Keratinocyte (primary cell): ENCODE measurements around the gene OR3A3. TPM values are rescaled to one million over a fixed set of nuclear protein-coding genes. Genes with fewer than 3 reads are reported as not detected.
"Not testable (repeated sequence)": the region's sequence is repeated elsewhere in the genome, so short reads cannot be mapped to it uniquely, and the experiment has no call there.

Source experiments
- DNase-seq: peaks from one replicate; pipeline ENCODE4 v3.0.0-alpha.2; 2011; ENCODE audit warnings: low read depth, missing footprints, low spot score
- FAIRE-seq: peaks from 2 replicates; lab custom pipeline; 2011; peaks lifted over from hg19 to GRCh38; lab: Jason Lieb, UNC
- H2AFZ ChIP-seq: 2 replicates; pipeline ENCODE4 v1.6.0; 2012; ENCODE audit warnings: low read length, control low read depth, inconsistent platforms; ENCODE audit not compliant: control insufficient read depth
- H3K27ac ChIP-seq: 2 replicates; pipeline ENCODE4 v1.5.1; 2011; ENCODE audit warnings: low read length; ENCODE audit not compliant: control insufficient read depth, insufficient read depth
- H3K27me3 ChIP-seq: 3 replicates; pipeline ENCODE4 v1.6.0; 2011; ENCODE audit warnings: low read length; ENCODE audit not compliant: control insufficient read depth, insufficient read depth; ENCODE audit errors: extremely low read depth
- H3K36me3 ChIP-seq, 2 experiments: 2 replicates in 1 of 2; 3 replicates in 1 of 2; pipeline ENCODE4 v1.5.1; 2011; ENCODE audit warnings: low read length in 2 of 2, mild to moderate bottlenecking in 1 of 2; ENCODE audit not compliant: control insufficient read depth in 2 of 2, insufficient read depth in 2 of 2; ENCODE audit errors: extremely low read depth in 1 of 2
- H3K4me1 ChIP-seq: 3 replicates; pipeline ENCODE4 v1.5.1; 2011; ENCODE audit warnings: low read length; ENCODE audit not compliant: control insufficient read depth, insufficient read depth; ENCODE audit errors: extremely low read depth
- H3K4me2 ChIP-seq: 3 replicates; pipeline ENCODE4 v1.6.0; 2011; ENCODE audit warnings: low read depth, low read length; ENCODE audit not compliant: control insufficient read depth, insufficient read depth; ENCODE audit errors: extremely low read depth
- H3K4me3 ChIP-seq, 3 experiments: fragments of 200-600 bp in 1 of 3; sonication (generic) in 1 of 3; 2 replicates in 2 of 3; 3 replicates in 1 of 3; pipeline ENCODE4 v1.5.1; 2011 to 2016; ENCODE audit warnings: low read length in 3 of 3, mild to moderate bottlenecking in 3 of 3, control low read depth in 2 of 3, inconsistent platforms in 1 of 3, low read depth in 1 of 3, mixed read lengths in 1 of 3, mixed run types in 1 of 3, moderate library complexity in 1 of 3; ENCODE audit not compliant: control insufficient read depth in 2 of 3, insufficient read depth in 2 of 3; ENCODE audit errors: extremely low read depth in 1 of 3
- H3K79me2 ChIP-seq: 2 replicates; pipeline ENCODE4 v1.6.0; 2012; ENCODE audit warnings: low read length; ENCODE audit not compliant: control insufficient read depth, insufficient read depth
- H3K9ac ChIP-seq: 3 replicates; pipeline ENCODE4 v1.6.0; 2011; ENCODE audit warnings: low read length; ENCODE audit not compliant: control insufficient read depth, insufficient read depth; ENCODE audit errors: extremely low read depth
- H3K9me1 ChIP-seq: 3 replicates; pipeline ENCODE4 v1.6.0; 2011; ENCODE audit warnings: low read length; ENCODE audit not compliant: control insufficient read depth, insufficient read depth; ENCODE audit errors: extremely low read depth
- H3K9me3 ChIP-seq: 2 replicates; pipeline ENCODE4 v1.5.1; 2012; ENCODE audit warnings: low read depth, low read length; ENCODE audit not compliant: control insufficient read depth
- H4K20me1 ChIP-seq: 3 replicates; pipeline ENCODE4 v1.6.0; 2011; ENCODE audit warnings: low read length; ENCODE audit not compliant: control insufficient read depth, insufficient read depth; ENCODE audit errors: extremely low read depth
- CTCF ChIP-seq, 3 experiments: IDR thresholded peaks in 1 of 3; conservative IDR thresholded peaks in 1 of 3; optimal IDR thresholded peaks in 1 of 3; 2 replicates in 2 of 3; 3 replicates in 1 of 3; pipeline versions ENCODE3 to v1.5.1; 2011; ENCODE audit warnings: low read length in 3 of 3, mild to moderate bottlenecking in 3 of 3, moderate library complexity in 2 of 3, control low read depth in 1 of 3, inconsistent platforms in 1 of 3; ENCODE audit not compliant: insufficient read depth in 2 of 3; ENCODE audit errors: extremely low read depth in 1 of 3
- EZH2 ChIP-seq: IDR thresholded peaks from one replicate; pipeline ENCODE4 v1.6.1; 2012; ENCODE audit warnings: inconsistent platforms, mild to moderate bottlenecking, low read length, moderate library complexity
- dilution Hi-C: fragments of 300-500 bp; cut with MboI; formaldehyde crosslinking; loops from one replicate; pipeline ENCODE4 v1.7.0; 2020; ENCODE audit warnings: low sequenced_read_pairs; ENCODE audit not compliant: extremely low pct_ligation_motif_present
- polyA plus RNA-seq, 5 experiments: library from polyadenylated mRNA; depleted of rRNA in 3 of 5; stranded (reverse) in 3 of 5; stranded (forward) in 1 of 5; unstranded in 1 of 5; fragments of >200 nt; gene quantifications; 1 replicate in 1 of 5; 2 replicates in 3 of 5; 3 replicates in 1 of 5; pipeline versions ENCODE4 v1.2.1 to v1.2.3, GENCODE V29; 2011 to 2012; ENCODE audit warnings: missing spikeins in 2 of 5, low read depth in 1 of 5, low replicate concordance in 1 of 5

Gene OR3A3
- polyA plus RNA-seq, 1 donor (not counting 4 experiments of a cell fraction or from before 2014, with no cell fraction given): not detected

- Histone ChIP-seq H4K20me1 (no peaks in the 10 kb centered on the region), H3K79me2 (no peaks in the 10 kb centered on the region), H3K4me3 (no peak overlapping the region), H3K27me3 (no peaks in the 10 kb centered on the region), H3K9ac (no peak overlapping the region), H3K4me1 (no peaks in the 10 kb centered on the region), H3K9me1 (no peaks in the 10 kb centered on the region), H3K36me3 (no peaks in the 10 kb centered on the region), H3K9me3 (no peaks in the 10 kb centered on the region), H3K27ac (no peak overlapping the region), H3K4me2 (no peak overlapping the region), H2AFZ (no peak overlapping the region)
- TF ChIP-seq CTCF (optimal IDR thresholded peaks at IDR 0.05 in 1 of 3, IDR thresholded peaks at IDR 0.05 in 1 of 3, conservative IDR thresholded peaks at IDR 0.05 in 1 of 3; ENCODE audit: extremely low read depth in 1 of 3, insufficient read depth in 2 of 3, low read length in 3 of 3): no peak
- FAIRE-seq (no peak), DNase-seq (no peak)
- dilution Hi-C loops: no loop called here
Observed at GRCh38 chr17:3389791-3390190, 21.4 kb upstream of the OR3A3 start.

GRCh38 chr17:3397801-3398200, 13.4 kb upstream of the OR3A3 start:
- H3K27me3 ChIP-seq, dilution Hi-C loops, H3K9me1 ChIP-seq, H4K20me1 ChIP-seq, H3K36me3 ChIP-seq, H3K4me2 ChIP-seq, H3K9ac ChIP-seq, H3K4me3 ChIP-seq, H3K9me3 ChIP-seq, H3K27ac ChIP-seq, DNase-seq, H3K79me2 ChIP-seq, H3K4me1 ChIP-seq, H2AFZ ChIP-seq: not testable (repeated sequence)
- FAIRE-seq: peak; percentile 53

- H3K4me1 ChIP-seq: no peaks in the 10 kb centered on the region
- no peak for TF ChIP-seq CTCF (optimal IDR thresholded peaks at IDR 0.05 in 1 of 3, IDR thresholded peaks at IDR 0.05 in 1 of 3, conservative IDR thresholded peaks at IDR 0.05 in 1 of 3; ENCODE audit: extremely low read depth in 1 of 3, insufficient read depth in 2 of 3, low read length in 3 of 3)
- no peak for TF ChIP-seq EZH2
- no peak within 1 kb of the TSS for H3K4me2 ChIP-seq
- H3K4me3 ChIP-seq: no peak within 1 kb of the TSS
- H3K36me3 ChIP-seq: no peaks in the 10 kb centered on the region
- no peaks in the 10 kb centered on the region for H4K20me1 ChIP-seq
- no peak within 1 kb of the TSS for H3K27ac ChIP-seq
- no peaks in the 10 kb centered on the region for H3K9me1 ChIP-seq
- no peaks in the 10 kb centered on the region for H3K9me3 ChIP-seq
- dilution Hi-C loops: no loop called here
- FAIRE-seq (no peak), DNase-seq (no peak)
- no peak within 1 kb of the TSS for H3K9ac ChIP-seq
- no peaks in the 10 kb centered on the region for H3K27me3 ChIP-seq
- no peaks in the 10 kb centered on the region for H3K79me2 ChIP-seq
- no peak within 1 kb of the TSS for H2AFZ ChIP-seq
Observed at GRCh38 chr17:3398310-3398709, 12.9 kb upstream of the OR3A3 start, which contains the start of gene OR1E1. TSS of gene OR1E1 (minus strand) at chr17:3398410. CDS start at chr17:3398410, 0 bp downstream.
